ENCODE results near the gene CRTAC1. TPM values are rescaled to one million over a fixed set of nuclear protein-coding genes. Genes with fewer than 3 reads are reported as not detected.

CRTAC1 gene
- polyA plus RNA-seq, 2 of the 4 experiments (the other 2 are of a cell fraction), result 0.32 to 0.39 TPM

- peak; percentile 92 for ATAC-seq
- peak overlapping the region; percentile 65 to 80 for H3K27ac ChIP-seq
- CTCF ChIA-PET, result interaction anchor here (1.2 to 11.8 kb wide), 6 partner anchors 11 to 159 kb away, joined by 3 to 134 read pairs (median 7); no protein-coding TSS in a partner anchor
These were observed 148.0 kb downstream of the CRTAC1 start for GRCh38 chr10:97882142-97883091.

GRCh38 chr10:97880109-97880508 lies 150.3 kb downstream of the CRTAC1 start:
- H3K4me1 ChIP-seq, result peaks cover 28% of the 10 kb centered on the region
- H3K4me3 ChIP-seq, result no peak overlapping the region
- ATAC-seq (no peak), DNase-seq (ENCODE audit: low read depth in 1 of 2, low spot score in 1 of 2) (no peak), FAIRE-seq (no peak)
- H3K27ac ChIP-seq, result no peak overlapping the region
- no peak overlapping the region for H3K4me2 ChIP-seq
- WGBS (ENCODE audit: missing lambda C conversion rate), result 89% methylated on average over 10 of the region's 10 CpGs
- H3K9me3 ChIP-seq, result no peaks in the 10 kb centered on the region
- POLR2A ChIA-PET, result no interaction called here
- CTCF ChIA-PET, result interaction anchor here (0.9 to 11.8 kb wide), 7 partner anchors 9 to 161 kb away, joined by 3 to 134 read pairs (median 5); no protein-coding TSS in a partner anchor
- no peak for TF ChIP-seq HEYL (CRISPR knock-in tag; IDR thresholded peaks at IDR 0.05)
- TF ChIP-seq POLR2A (IDR thresholded peaks at IDR 0.05; ENCODE audit: low read length), result no peak
- TF ChIP-seq EP300 (IDR thresholded peaks at IDR 0.05), result no peak
- no peak for TF ChIP-seq ZNF302 (CRISPR knock-in tag; IDR thresholded peaks at IDR 0.05)
- TF ChIP-seq, protein P1, sequence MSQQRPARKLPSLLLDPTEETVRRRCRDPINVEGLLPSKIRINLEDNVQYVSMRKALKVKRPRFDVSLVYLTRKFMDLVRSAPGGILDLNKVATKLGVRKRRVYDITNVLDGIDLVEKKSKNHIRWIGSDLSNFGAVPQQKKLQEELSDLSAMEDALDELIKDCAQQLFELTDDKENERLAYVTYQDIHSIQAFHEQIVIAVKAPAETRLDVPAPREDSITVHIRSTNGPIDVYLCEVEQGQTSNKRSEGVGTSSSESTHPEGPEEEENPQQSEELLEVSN (IDR thresholded peaks at IDR 0.05; ENCODE audit: borderline replicate concordance, low read depth), result no peak
- no peak for TF ChIP-seq EHF (CRISPR knock-in tag; IDR thresholded peaks at IDR 0.05)
- no peak for TF ChIP-seq RNF2 (IDR thresholded peaks at IDR 0.05; ENCODE audit: borderline replicate concordance, low read depth)
- TF ChIP-seq RARB (CRISPR knock-in tag; IDR thresholded peaks at IDR 0.05), result no peak
- TF ChIP-seq NR3C1 (IDR thresholded peaks at IDR 0.05), result no peak
- TF ChIP-seq, protein P2, sequence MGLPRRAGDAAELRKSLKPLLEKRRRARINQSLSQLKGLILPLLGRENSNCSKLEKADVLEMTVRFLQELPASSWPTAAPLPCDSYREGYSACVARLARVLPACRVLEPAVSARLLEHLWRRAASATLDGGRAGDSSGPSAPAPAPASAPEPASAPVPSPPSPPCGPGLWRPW (IDR thresholded peaks at IDR 0.05), result no peak
- TF ChIP-seq HOXB5 (CRISPR knock-in tag; IDR thresholded peaks at IDR 0.05), result no peak
- TF ChIP-seq ATOH8 (CRISPR knock-in tag; IDR thresholded peaks at IDR 0.05; ENCODE audit: low read depth), result no peak

More at GRCh38 chr10:97882142-97883091, 148.0 kb downstream of the CRTAC1 start:
- H3K9me3 ChIP-seq, result no peaks in the 10 kb centered on the region
- WGBS (ENCODE audit: missing lambda C conversion rate), result 47% methylated on average over 11 of the region's 11 CpGs
- H3K4me3 ChIP-seq, result no peak overlapping the region
- peak in 1 of 2 experiments; percentile 14; a peak in 2 of 5 replicates for TF ChIP-seq RAD21 (conservative IDR thresholded peaks at IDR 0.05 in 1 of 2, IDR thresholded peaks at IDR 0.05 in 1 of 2)
- peak; percentile 42 to 79; a peak in 3 of 5 replicates for TF ChIP-seq JUN (IDR thresholded peaks at IDR 0.05)
- peak in 1 of 2 experiments; percentile 47; a peak in 1 of 4 replicates for TF ChIP-seq CEBPB (IDR thresholded peaks at IDR 0.05)
- TF ChIP-seq, protein P3, sequence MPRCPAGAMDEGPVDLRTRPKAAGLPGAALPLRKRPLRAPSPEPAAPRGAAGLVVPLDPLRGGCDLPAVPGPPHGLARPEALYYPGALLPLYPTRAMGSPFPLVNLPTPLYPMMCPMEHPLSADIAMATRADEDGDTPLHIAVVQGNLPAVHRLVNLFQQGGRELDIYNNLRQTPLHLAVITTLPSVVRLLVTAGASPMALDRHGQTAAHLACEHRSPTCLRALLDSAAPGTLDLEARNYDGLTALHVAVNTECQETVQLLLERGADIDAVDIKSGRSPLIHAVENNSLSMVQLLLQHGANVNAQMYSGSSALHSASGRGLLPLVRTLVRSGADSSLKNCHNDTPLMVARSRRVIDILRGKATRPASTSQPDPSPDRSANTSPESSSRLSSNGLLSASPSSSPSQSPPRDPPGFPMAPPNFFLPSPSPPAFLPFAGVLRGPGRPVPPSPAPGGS (IDR thresholded peaks at IDR 0.05), result peak; percentile 64; the same call in 1 of the 3 replicates
- TF ChIP-seq JUNB (IDR thresholded peaks at IDR 0.05), result peak; percentile 93
- peak; percentile 92 for TF ChIP-seq FOSL2 (IDR thresholded peaks at IDR 0.05)
- TF ChIP-seq FOSL2 (CRISPR knock-in tag; IDR thresholded peaks at IDR 0.05), result peak; percentile 97
- TF ChIP-seq MAX (IDR thresholded peaks at IDR 0.05), result peak; percentile 90
- TF ChIP-seq CBX2 (IDR thresholded peaks at IDR 0.05; ENCODE audit: borderline replicate concordance, low read depth), result no peak
- TF ChIP-seq ATOH8 (CRISPR knock-in tag; IDR thresholded peaks at IDR 0.05; ENCODE audit: low read depth), result peak; percentile 72; the same call in 1 of the 2 replicates
- TF ChIP-seq NFE2L2 (conservative IDR thresholded peaks at IDR 0.05; ENCODE audit: low read length), result no peak
- TF ChIP-seq, protein P1 (IDR thresholded peaks at IDR 0.05; ENCODE audit: borderline replicate concordance, low read depth), result peak; percentile 67; the same call in 1 of the 2 replicates
- no peak for TF ChIP-seq RFX5 (IDR thresholded peaks at IDR 0.05)
- TF ChIP-seq HOXA7 (CRISPR knock-in tag; IDR thresholded peaks at IDR 0.05), result no peak
- TF ChIP-seq EP300 (IDR thresholded peaks at IDR 0.05), result peak; percentile 41 to 56; a peak in 2 of 5 replicates
- peak; percentile 88; the same call in 1 of the 2 replicates for TF ChIP-seq GATA3 (IDR thresholded peaks at IDR 0.05; ENCODE audit: borderline replicate concordance)
- peak; percentile 76 for TF ChIP-seq PBX3 (IDR thresholded peaks at IDR 0.05)
- no peak for TF ChIP-seq CBX8 (IDR thresholded peaks at IDR 0.05)
- peak; percentile 59; the same call in 1 of the 2 replicates for TF ChIP-seq FOXS1 (CRISPR knock-in tag; IDR thresholded peaks at IDR 0.05)
- TF ChIP-seq, protein P4, sequence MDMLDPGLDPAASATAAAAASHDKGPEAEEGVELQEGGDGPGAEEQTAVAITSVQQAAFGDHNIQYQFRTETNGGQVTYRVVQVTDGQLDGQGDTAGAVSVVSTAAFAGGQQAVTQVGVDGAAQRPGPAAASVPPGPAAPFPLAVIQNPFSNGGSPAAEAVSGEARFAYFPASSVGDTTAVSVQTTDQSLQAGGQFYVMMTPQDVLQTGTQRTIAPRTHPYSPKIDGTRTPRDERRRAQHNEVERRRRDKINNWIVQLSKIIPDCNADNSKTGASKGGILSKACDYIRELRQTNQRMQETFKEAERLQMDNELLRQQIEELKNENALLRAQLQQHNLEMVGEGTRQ (IDR thresholded peaks at IDR 0.05), result peak; percentile 43; the same call in 1 of the 2 replicates
- TF ChIP-seq KDM5A (IDR thresholded peaks at IDR 0.05), result no peak
- TF ChIP-seq RARB (CRISPR knock-in tag; IDR thresholded peaks at IDR 0.05), result peak; percentile 87; the same call in 1 of the 2 replicates
- TF ChIP-seq FOSB (CRISPR knock-in tag; IDR thresholded peaks at IDR 0.05), result peak; percentile 55; the same call in 1 of the 2 replicates
- TF ChIP-seq CHD4 (IDR thresholded peaks at IDR 0.05; ENCODE audit: borderline replicate concordance), result no peak
- no peak for TF ChIP-seq HDAC2 (IDR thresholded peaks at IDR 0.05)
- FAIRE-seq, result no peak
- POLR2A ChIA-PET, result no interaction called here
- peak overlapping the region; percentile 58 for H3K4me2 ChIP-seq
- H3K4me1 ChIP-seq, result peaks cover 41% of the 10 kb centered on the region
- peak; percentile 93 to 94 for DNase-seq (ENCODE audit: low read depth in 1 of 2, low spot score in 1 of 2)

All from A549 (cell line).